ENCODE results near the gene CYREN. TPM values are rescaled to one million over a fixed set of nuclear protein-coding genes. Genes with fewer than 3 reads are reported as not detected.

Gene CYREN
- total RNA-seq, 1 experiment from 2014 or later: 70.5 TPM

DNA sequence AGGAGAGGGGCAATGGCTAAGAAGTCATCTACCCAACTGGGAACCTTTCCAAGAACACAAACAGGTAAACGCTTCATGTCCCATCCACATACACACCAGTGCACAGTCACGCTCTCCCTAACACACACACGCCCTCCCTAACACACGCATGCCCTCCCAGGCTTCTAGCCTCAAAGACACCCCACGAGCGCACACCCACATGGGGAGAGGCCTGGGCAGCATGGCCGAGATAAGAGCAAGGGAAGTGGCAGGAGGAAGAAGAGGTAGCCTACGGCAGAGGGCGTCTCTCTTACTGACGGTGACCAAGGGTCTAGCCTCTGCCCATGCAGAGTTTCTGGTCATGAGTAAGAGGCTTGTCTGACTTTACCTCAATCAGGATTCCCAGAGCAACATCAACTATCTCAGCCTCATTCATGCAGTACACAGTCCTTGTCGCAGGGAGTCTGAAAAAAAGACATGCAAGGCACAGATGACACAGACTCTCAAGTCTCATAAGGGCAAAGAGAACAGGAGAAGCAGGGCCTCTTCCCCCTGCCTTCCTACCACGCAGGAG lies 3.1 kb downstream of the CYREN start:
- H4K20me1 ChIP-seq (ENCODE audit: insufficient read depth): 0 out of 2 replicates have a peak, but pooled peaks cover 7% of the 10 kb centered on the region
- H3K27ac ChIP-seq: no peak overlapping the region
- peaks cover 19% of the 10 kb centered on the region for H3K4me1 ChIP-seq (replicated peaks; ENCODE audit: insufficient read depth)
- H3K79me2 ChIP-seq (ENCODE audit: low read depth): peaks cover 28% of the 10 kb centered on the region
- TF ChIP-seq EZH2 (IDR thresholded peaks at IDR 0.05; ENCODE audit: low read depth): no peak
- TF ChIP-seq, protein P1, sequence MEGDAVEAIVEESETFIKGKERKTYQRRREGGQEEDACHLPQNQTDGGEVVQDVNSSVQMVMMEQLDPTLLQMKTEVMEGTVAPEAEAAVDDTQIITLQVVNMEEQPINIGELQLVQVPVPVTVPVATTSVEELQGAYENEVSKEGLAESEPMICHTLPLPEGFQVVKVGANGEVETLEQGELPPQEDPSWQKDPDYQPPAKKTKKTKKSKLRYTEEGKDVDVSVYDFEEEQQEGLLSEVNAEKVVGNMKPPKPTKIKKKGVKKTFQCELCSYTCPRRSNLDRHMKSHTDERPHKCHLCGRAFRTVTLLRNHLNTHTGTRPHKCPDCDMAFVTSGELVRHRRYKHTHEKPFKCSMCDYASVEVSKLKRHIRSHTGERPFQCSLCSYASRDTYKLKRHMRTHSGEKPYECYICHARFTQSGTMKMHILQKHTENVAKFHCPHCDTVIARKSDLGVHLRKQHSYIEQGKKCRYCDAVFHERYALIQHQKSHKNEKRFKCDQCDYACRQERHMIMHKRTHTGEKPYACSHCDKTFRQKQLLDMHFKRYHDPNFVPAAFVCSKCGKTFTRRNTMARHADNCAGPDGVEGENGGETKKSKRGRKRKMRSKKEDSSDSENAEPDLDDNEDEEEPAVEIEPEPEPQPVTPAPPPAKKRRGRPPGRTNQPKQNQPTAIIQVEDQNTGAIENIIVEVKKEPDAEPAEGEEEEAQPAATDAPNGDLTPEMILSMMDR (conservative IDR thresholded peaks at IDR 0.05): no peak
- DNase-seq: no peak
- CTCF ChIA-PET: no interaction called here
- peaks cover 26% of the 10 kb centered on the region for H3K36me3 ChIP-seq (ENCODE audit: low read depth)
- H2AFZ ChIP-seq: no peak overlapping the region
- no peaks in the 10 kb centered on the region for H3K9me2 ChIP-seq (ENCODE audit: insufficient read depth)
- H3K4me2 ChIP-seq: no peak overlapping the region
- H3F3A ChIP-seq (ENCODE audit: insufficient read depth, low read depth): peaks cover 23% of the 10 kb centered on the region
- no peaks in the 10 kb centered on the region; the same call in 1 of the 2 replicates for H3K9me3 ChIP-seq (ENCODE audit: insufficient read depth, low read depth)
- intact Hi-C loops (cut with micrococcal nuclease; ENCODE audit: unreplicated experiment): no loop called here
- no peak overlapping the region for H3K4me3 ChIP-seq
- POLR2A ChIA-PET (ENCODE audit: unreplicated experiment): no interaction called here
- no peaks in the 10 kb centered on the region for H3K27me3 ChIP-seq (ENCODE audit: insufficient read depth, low read depth)
- BruUV-seq (replicated peaks): no TSS peak

DNA sequence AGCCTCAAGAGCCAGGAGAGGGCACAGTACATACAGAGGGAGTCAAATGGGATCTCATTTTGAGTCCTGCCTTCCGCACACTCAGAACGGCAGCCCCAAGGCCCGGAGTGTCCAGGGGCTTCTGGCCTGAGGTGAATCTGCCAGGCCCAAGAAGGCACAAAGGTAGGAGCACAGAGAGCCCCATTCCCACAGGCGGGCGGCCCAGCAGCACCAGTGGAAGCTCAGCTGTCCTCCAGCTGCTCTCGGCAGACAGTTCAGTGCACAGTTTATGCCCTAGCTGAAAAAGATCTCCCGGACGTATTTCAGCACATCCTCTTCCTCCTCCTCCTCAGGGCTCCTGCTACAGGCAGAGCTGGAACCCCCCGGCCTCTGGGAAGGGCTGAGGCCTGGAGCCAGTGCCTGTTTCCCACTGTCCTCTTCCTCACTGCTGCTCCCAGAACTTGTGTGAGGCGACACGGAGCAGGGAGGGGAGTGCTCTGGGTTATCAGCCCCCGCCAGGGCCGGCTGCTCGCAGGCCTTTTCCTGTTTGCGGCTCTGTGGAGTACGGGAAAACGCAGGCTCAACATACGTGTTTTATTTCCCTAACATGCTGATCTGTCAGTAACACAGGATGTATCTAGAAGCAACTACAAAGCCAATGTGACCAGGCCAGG lies 4.0 kb downstream of the CYREN start:
- no TSS peak for BruUV-seq (replicated peaks)
- intact Hi-C loops (cut with micrococcal nuclease; ENCODE audit: unreplicated experiment): no loop called here
- peaks cover 26% of the 10 kb centered on the region for H3K36me3 ChIP-seq (ENCODE audit: low read depth)
- no peaks in the 10 kb centered on the region for H3K9me2 ChIP-seq (ENCODE audit: insufficient read depth)
- H3K4me2 ChIP-seq: no peak overlapping the region
- peaks cover 22% of the 10 kb centered on the region for H3F3A ChIP-seq (ENCODE audit: insufficient read depth, low read depth)
- H3K27me3 ChIP-seq (ENCODE audit: insufficient read depth, low read depth): no peaks in the 10 kb centered on the region
- TF ChIP-seq EZH2 (IDR thresholded peaks at IDR 0.05; ENCODE audit: low read depth): no peak
- TF ChIP-seq, protein P1 (conservative IDR thresholded peaks at IDR 0.05): no peak
- POLR2A ChIA-PET (ENCODE audit: unreplicated experiment): no interaction called here
- DNase-seq: no peak
- 0 out of 2 replicates have a peak, but pooled peaks cover 7% of the 10 kb centered on the region for H4K20me1 ChIP-seq (ENCODE audit: insufficient read depth)
- H2AFZ ChIP-seq: no peak overlapping the region
- no peak overlapping the region for H3K27ac ChIP-seq
- peaks cover 28% of the 10 kb centered on the region for H3K79me2 ChIP-seq (ENCODE audit: low read depth)
- CTCF ChIA-PET: no interaction called here
- H3K9me3 ChIP-seq (ENCODE audit: insufficient read depth, low read depth): no peaks in the 10 kb centered on the region; the same call in none of the 2 replicates
- peaks cover 18% of the 10 kb centered on the region for H3K4me1 ChIP-seq (replicated peaks; ENCODE audit: insufficient read depth)
- H3K4me3 ChIP-seq: no peak overlapping the region

DNA sequence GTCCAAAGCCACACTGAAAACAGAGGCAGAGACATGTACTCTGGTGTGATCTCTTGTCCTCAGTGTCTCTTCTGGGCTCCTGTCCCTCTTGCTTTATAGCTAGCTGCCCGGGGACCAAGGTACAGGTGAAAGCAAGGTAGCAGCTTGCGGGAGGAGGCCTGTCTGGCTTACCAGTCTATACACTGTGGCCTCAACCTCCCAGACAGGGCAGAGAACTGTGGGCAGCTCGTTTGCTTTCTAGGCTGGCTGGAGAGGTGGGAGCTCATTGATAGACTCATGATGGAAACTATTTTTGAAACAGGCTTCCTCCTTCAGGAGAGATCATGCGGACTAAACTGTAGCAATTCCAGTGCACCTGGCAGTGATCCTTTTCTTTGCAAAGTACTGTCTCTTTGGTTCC lies 4.6 kb downstream of the CYREN start:
- H3F3A ChIP-seq (ENCODE audit: insufficient read depth, low read depth): peaks cover 16% of the 10 kb centered on the region
- intact Hi-C loops (cut with micrococcal nuclease; ENCODE audit: unreplicated experiment): no loop called here
- H3K79me2 ChIP-seq (ENCODE audit: low read depth): peaks cover 28% of the 10 kb centered on the region
- H3K4me3 ChIP-seq: no peak overlapping the region
- H3K9me3 ChIP-seq (ENCODE audit: insufficient read depth, low read depth): no peaks in the 10 kb centered on the region; the same call in none of the 2 replicates
- ChIA-PET CTCF (no interaction called here), POLR2A (ENCODE audit: unreplicated experiment) (interaction anchor here (0.6 kb wide), 2 partner anchors 179 to 765 kb away, joined by 4 to 5 read pairs; partner anchors contain the start of gene AGBL3)
- H3K4me2 ChIP-seq: no peak overlapping the region
- H3K9me2 ChIP-seq (ENCODE audit: insufficient read depth): no peaks in the 10 kb centered on the region
- no TSS peak for BruUV-seq (replicated peaks)
- no peak for DNase-seq
- peaks cover 13% of the 10 kb centered on the region for H3K4me1 ChIP-seq (replicated peaks; ENCODE audit: insufficient read depth)
- no peak for TF ChIP-seq EZH2 (IDR thresholded peaks at IDR 0.05; ENCODE audit: low read depth)
- TF ChIP-seq, protein P1 (conservative IDR thresholded peaks at IDR 0.05): no peak
- H3K27ac ChIP-seq: no peak overlapping the region
- H3K27me3 ChIP-seq (ENCODE audit: insufficient read depth, low read depth): no peaks in the 10 kb centered on the region
- H4K20me1 ChIP-seq (ENCODE audit: insufficient read depth): 0 out of 2 replicates have a peak, but pooled peaks cover 7% of the 10 kb centered on the region
- peaks cover 26% of the 10 kb centered on the region for H3K36me3 ChIP-seq (ENCODE audit: low read depth)
- H2AFZ ChIP-seq: no peak overlapping the region
